HepG2 (cell line): Measurements from ENCODE around the gene SF3B2.
"Not testable (repeated sequence)": the region's sequence is repeated elsewhere in the genome, so short reads cannot be mapped to it uniquely, and the experiment has no call there.

Experiments
- HCFC1 ChIP-seq: fragments of 150-350 bp; IDR thresholded peaks from 2 replicates; pipeline ENCODE4 v1.6.1; 2014; ENCODE audit warnings: low read depth, low read length
- HDAC2 ChIP-seq: sonication (generic); formaldehyde crosslinking; IDR thresholded peaks from 2 replicates; pipeline ENCODE4 v1.4.0; 2020; ENCODE audit warnings: missing genetic modification reagents
- MAZ ChIP-seq, 2 experiments: sonication (generic) in 1 of 2; formaldehyde crosslinking in 1 of 2; IDR thresholded peaks; 2 replicates each; pipeline versions ENCODE4 v1.5.0 to v1.6.1; 2012 to 2020; ENCODE audit warnings: low read depth in 2 of 2, mild to moderate bottlenecking in 2 of 2, borderline replicate concordance in 1 of 2, improper control_type of control experiment in 1 of 2, low read length in 1 of 2, missing genetic modification reagents in 1 of 2, moderate library complexity in 1 of 2
- SMARCE1 ChIP-seq: fragments of 450-650 bp; IDR thresholded peaks from 2 replicates; pipeline ENCODE4 v1.6.1; 2017; ENCODE audit warnings: borderline replicate concordance
- SUZ12 ChIP-seq: fragments of 150-350 bp; IDR thresholded peaks from 2 replicates; pipeline ENCODE4 v1.6.1; 2014; ENCODE audit warnings: low read depth, low read length
- THYN1 ChIP-seq: sonication (generic); formaldehyde crosslinking; IDR thresholded peaks from 2 replicates; pipeline ENCODE4 v1.8.1; 2023; ENCODE audit warnings: low read depth, mild to moderate bottlenecking, moderate library complexity, missing genetic modification reagents, borderline replicate concordance
- ZNF333 ChIP-seq: sonication (generic); formaldehyde crosslinking; IDR thresholded peaks from 2 replicates; pipeline ENCODE4 v1.4.0; 2020; ENCODE audit warnings: mild to moderate bottlenecking, missing genetic modification reagents, borderline replicate concordance
- TF ChIP-seq, protein P1 (sequence below): sonication (generic); formaldehyde crosslinking; IDR thresholded peaks from 2 replicates; pipeline ENCODE4 v1.4.0; 2020; ENCODE audit warnings: mild to moderate bottlenecking, missing genetic modification reagents

DNA sequence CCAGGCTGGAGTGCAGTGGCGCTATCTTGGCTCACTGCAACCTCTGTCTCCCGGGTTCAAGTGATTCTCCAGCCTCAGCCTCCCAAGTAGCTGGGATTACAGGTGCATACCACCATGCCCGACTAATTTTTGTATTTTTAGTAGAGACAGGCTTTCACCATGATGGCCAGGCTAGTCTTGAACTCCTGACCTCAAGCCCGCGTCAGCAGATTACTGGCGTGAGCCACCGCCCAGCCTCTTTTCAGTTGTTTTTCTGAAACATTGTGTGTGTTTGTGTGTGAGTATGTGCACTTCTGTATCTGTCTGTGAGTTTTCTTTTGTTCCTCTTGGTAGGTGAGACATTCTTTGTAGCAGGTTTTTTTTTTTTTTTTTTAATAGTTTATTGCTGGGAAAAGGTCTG lies 26.8 kb downstream of the SF3B2 start:
- TF ChIP-seq MAZ (IDR thresholded peaks at IDR 0.05; ENCODE audit: borderline replicate concordance, low read depth, low read length); MAZ (CRISPR knock-in tag; IDR thresholded peaks at IDR 0.05; ENCODE audit: low read depth); THYN1 (CRISPR knock-in tag); ZNF333; SUZ12; SMARCE1; HDAC2 (CRISPR knock-in tag); HCFC1: not testable (repeated sequence)
- TF ChIP-seq, protein P1, sequence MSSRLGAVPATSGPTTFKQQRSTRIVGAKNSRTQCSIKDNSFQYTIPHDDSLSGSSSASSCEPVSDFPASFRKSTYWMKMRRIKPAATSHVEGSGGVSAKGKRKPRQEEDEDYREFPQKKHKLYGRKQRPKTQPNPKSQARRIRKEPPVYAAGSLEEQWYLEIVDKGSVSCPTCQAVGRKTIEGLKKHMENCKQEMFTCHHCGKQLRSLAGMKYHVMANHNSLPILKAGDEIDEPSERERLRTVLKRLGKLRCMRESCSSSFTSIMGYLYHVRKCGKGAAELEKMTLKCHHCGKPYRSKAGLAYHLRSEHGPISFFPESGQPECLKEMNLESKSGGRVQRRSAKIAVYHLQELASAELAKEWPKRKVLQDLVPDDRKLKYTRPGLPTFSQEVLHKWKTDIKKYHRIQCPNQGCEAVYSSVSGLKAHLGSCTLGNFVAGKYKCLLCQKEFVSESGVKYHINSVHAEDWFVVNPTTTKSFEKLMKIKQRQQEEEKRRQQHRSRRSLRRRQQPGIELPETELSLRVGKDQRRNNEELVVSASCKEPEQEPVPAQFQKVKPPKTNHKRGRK (CRISPR knock-in tag), result not testable (repeated sequence)
